Measurements from ENCODE around the gene RYR3.

Gene RYR3

DNA sequence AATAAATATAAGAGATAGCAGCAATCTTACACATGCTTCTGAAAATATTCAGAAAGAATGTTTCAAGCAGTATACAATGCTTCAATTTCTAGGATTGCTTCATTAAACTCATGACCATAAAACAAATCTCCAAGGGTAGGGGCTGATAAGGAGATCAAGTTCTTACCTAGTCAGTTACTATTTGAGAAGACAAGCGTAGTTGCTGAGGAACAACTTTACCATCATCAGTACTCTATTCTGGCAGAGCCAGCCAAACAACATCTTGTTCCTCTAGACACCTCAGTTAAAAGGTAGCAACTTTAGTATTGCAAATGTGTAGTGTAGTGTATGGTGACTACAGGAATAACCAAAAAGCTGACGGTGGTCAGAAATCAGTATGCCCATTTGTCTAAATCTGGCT lies 572.2 kb downstream of the RYR3 start:
- DNase-seq (ENCODE audit: low spot score): no peak

DNA sequence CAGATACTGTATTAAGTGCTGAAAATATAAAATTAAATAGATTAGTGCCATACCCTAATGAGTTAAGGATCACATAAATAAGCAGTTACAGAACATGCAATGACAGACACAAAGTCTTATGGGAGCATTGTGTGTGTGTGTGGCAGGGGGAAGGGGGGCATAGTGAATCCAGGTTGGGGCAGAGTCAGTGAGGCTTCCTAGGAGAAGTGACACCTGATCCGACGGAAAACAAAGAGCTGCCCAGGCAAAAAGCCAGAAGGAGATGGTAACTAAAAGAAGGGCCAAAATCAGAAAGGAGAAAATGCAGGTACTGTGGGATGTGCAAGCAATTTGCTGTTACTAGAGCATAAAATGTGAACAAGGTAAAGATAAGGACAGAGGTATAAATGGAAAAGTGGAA lies 577.4 kb downstream of the RYR3 start:
- DNase-seq (ENCODE audit: low spot score): no peak

DNA sequence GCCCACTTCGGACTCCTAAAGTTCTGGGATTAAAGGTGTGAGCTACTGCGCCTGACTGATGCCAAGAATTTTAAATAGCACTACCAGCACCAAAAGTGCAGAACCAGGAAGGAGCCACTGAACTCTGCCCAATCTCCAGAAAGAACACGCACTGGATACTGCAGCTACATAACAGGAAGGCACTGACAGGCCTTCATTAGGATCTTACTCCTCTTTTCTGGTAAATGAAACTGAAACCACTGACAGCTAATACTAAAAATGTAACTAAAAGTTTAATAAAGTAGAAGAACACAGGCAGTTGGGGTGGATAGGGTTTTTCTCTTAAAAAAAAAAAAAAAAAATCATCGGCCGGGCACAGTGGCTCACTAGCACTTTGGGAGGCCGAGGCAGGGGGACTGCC lies 583.4 kb downstream of the RYR3 start:
- DNase-seq (ENCODE audit: low spot score): no peak

DNA sequence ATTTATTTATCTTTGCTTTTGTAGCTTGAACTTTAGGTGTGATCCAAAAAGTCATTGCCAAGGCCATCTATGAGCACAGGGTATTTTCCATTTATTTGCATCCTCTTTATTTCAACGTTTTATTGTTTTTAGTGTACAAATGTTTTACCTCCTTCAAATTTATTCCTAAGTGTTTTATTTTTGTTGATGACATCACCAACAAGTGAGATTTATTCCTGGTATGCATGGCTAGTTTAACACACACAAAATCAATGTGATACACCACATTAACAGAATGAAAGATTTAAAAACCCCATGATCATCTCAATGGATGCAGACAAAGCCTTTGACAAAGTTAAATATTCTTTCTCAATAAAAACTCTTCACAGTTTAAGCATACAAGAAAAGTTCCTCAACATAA lies 591.3 kb downstream of the RYR3 start:
- no peak for DNase-seq (ENCODE audit: low spot score)

DNA sequence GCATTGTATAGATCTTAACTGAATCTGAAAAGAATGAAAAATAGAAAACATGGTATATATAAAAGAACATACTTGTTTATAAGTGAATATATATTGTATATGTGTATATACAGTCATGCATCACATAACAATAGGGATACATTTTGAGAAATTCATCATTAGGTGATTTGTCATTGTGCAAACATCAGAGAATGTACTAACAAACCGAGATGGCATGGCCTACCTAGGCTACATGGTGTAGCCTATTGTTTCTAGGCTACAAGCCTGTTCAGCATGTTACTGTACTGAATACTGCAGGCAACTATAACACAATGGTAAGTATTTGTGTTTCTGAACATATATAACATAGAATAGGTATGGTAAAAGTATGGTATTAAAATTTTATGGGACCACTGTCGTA lies 592.9 kb downstream of the RYR3 start:
- DNase-seq (ENCODE audit: low spot score): no peak

DNA sequence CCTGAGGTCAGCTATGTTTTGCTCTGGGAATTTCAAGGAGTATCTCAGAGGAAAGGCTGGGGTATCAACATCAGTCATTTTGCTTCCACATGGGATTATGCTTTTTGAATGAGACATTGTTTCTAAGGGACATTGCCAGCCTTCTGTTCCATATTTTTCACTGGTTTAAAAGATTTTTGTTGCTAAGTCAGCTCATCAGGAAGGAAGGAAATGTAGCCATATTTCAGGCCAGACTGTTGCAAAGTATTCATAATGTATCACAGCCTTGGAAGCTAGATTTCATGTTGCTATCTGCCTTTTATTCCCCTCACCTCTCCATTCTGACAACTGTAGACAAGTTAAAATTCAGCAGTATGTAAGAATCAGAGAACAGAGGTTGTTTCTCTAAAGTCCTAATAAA lies 596.6 kb downstream of the RYR3 start:
- no peak for DNase-seq (ENCODE audit: low spot score)

DNA sequence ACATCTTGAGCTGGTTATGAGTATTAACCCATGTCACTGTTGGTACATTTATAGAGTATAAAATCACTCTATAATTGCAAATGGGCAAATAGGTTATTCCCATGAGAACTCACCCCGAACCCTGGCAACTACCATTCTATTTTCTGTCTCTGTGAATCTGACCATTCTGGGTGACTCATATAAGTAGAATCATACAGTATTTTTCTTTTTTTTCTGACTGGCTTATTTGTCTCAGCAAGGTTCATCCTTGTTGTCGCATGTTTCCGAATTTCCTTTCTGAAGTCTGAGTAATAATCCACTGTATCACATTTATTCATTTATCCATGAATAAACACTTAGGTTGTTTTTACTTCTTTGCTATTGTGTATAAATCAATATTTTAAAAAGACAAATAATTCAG lies 597.6 kb downstream of the RYR3 start:
- no peak for DNase-seq (ENCODE audit: low spot score)

DNA sequence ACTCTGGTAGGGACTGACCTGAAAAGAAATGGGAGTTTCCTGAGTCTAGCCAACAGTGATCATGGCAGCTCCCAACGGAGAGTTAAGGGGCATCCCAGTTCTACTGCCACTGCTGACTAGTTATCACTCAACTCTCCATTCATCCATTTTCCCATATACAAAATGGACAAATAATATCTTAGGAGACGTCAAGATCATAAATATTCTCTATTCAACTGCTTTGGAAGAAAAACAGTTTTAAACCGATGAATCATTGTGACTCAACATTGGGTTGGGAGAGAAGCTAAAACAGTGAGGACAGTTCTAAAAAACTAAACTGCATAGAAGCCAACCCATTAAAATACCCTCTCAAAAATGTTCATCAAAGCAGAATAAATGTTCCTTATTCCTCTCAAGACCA lies 600.0 kb downstream of the RYR3 start:
- DNase-seq (ENCODE audit: low spot score): no peak

DNA sequence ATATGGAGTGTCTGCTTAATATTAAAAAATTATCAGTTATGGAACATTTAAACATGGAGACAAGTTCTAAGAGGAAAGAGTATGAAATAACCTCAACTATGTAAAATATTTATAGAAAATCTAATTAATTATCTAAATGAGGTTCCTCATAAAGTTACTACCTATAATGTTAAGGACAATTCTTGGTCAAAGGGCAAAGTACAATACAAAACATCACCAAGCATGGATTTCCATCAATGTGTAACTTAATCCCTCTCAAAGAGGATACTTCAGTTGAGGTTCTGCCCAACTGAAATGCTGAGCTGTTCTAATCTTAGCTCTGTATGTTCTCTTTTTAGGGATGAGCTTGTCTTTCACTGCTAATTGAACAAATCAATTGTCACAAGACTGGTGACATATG lies 601.6 kb downstream of the RYR3 start:
- no peak for DNase-seq (ENCODE audit: low spot score)

DNA sequence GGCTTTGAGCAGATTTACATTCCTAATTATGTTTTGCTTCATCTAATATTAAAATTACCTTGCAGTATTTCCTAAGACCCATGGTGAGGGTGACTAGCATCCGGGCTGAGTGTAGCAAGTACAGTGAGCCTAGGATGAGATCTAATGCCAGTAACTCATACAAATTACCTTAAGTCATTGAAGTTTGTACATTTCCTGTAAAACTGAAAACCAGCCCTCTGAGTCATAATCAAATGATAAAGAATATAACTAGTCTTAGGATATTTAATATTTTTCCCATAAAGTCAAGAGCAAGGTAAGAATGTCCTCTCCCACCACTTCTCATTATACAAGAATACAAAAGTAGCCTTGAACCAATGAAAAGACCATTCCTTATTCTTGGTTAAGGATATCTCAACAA lies 602.7 kb downstream of the RYR3 start:
- no peak for DNase-seq (ENCODE audit: low spot score)

Measured in pons (tissue), 1 donor.